Smooth muscle cell (in vitro differentiated cells): Measurements from ENCODE around the gene TTC14. TPM values are rescaled to one million over a fixed set of nuclear protein-coding genes. Genes with fewer than 3 reads are reported as not detected.

Source experiments
- DNase-seq: peaks from one replicate; lab custom pipeline; 2025; ENCODE audit not compliant: unreplicated experiment; lab: John Stamatoyannopoulos, UW
- H2AFZ ChIP-seq: fragments of 200-600 bp; sonication (generic); 2 replicates; pipeline ENCODE4 v1.6.0; 2016; ENCODE audit warnings: antibody characterized with exemption, low read depth, mild to moderate bottlenecking
- H3F3A ChIP-seq: fragments of 200-600 bp; sonication (generic); 2 replicates; pipeline ENCODE4 v1.6.0; 2017; ENCODE audit warnings: antibody characterized with exemption, low read depth
- H3K27ac ChIP-seq: fragments of 200-600 bp; sonication (generic); 2 replicates; pipeline ENCODE4 v1.5.1; 2016; ENCODE audit warnings: low read depth, mild to moderate bottlenecking
- H3K27me3 ChIP-seq: fragments of 200-600 bp; sonication (generic); 2 replicates; pipeline ENCODE4 v1.6.1; 2016; ENCODE audit warnings: low read depth, mild to moderate bottlenecking
- H3K36me3 ChIP-seq: fragments of 200-600 bp; sonication (generic); 2 replicates; pipeline ENCODE4 v1.5.1; 2016; ENCODE audit warnings: low read depth
- H3K4me1 ChIP-seq: fragments of 200-600 bp; sonication (generic); 2 replicates; pipeline ENCODE4 v1.5.1; 2016; ENCODE audit warnings: low read depth
- H3K4me2 ChIP-seq: fragments of 200-600 bp; sonication (generic); 2 replicates; pipeline ENCODE4 v1.6.0; 2016; ENCODE audit warnings: mild to moderate bottlenecking
- H3K4me3 ChIP-seq: fragments of 200-600 bp; sonication (generic); 2 replicates; pipeline ENCODE4 v1.5.1; 2016; ENCODE audit warnings: mild to moderate bottlenecking
- H3K79me2 ChIP-seq: fragments of 200-600 bp; sonication (generic); 2 replicates; pipeline ENCODE4 v1.6.0; 2016; ENCODE audit warnings: low read depth, mild to moderate bottlenecking
- H3K9ac ChIP-seq: fragments of 200-600 bp; sonication (generic); 2 replicates; pipeline ENCODE4 v1.6.0; 2016; ENCODE audit warnings: low read depth
- H3K9me3 ChIP-seq: fragments of 200-600 bp; sonication (generic); replicated peaks from 2 replicates; pipeline ENCODE4 v1.5.1; 2016; ENCODE audit warnings: low read depth
- H4K20me1 ChIP-seq: fragments of 200-600 bp; sonication (generic); 2 replicates; pipeline ENCODE4 v1.6.0; 2016; ENCODE audit warnings: low read depth
- WGBS: methylation state at CpG from one replicate; pipeline ENCODE4 v1.1.7; 2016; ENCODE audit warnings: low lambda C conversion rate; 5-methylcytosine and 5-hydroxymethylcytosine counted together
- polyA plus RNA-seq: library from polyadenylated mRNA; unstranded; fragments of >200 nt; fragmentation: Nextera tagmentation; extraction: Ambion mirVana; gene quantifications from 2 replicates; pipeline ENCODE4 v1.2.1, GENCODE V29; 2016
- total RNA-seq: library from RNA; depleted of rRNA; stranded (reverse); fragments of >200 nt; gene quantifications from 2 replicates; pipeline ENCODE4 v1.2.3, GENCODE V29; 2014
- TF ChIP-seq, protein P1 (sequence below): fragments of 200-600 bp; sonication (generic); IDR thresholded peaks from 2 replicates; pipeline ENCODE4 v1.5.1; 2017; ENCODE audit warnings: borderline replicate concordance, mild to moderate bottlenecking, antibody characterized with exemption; ENCODE audit not compliant: insufficient read depth, poor library complexity, severe bottlenecking

Gene TTC14
- total and polyA plus RNA-seq, 2 experiments from 2014 or later: 6.2 to 53.1 TPM

DNA sequence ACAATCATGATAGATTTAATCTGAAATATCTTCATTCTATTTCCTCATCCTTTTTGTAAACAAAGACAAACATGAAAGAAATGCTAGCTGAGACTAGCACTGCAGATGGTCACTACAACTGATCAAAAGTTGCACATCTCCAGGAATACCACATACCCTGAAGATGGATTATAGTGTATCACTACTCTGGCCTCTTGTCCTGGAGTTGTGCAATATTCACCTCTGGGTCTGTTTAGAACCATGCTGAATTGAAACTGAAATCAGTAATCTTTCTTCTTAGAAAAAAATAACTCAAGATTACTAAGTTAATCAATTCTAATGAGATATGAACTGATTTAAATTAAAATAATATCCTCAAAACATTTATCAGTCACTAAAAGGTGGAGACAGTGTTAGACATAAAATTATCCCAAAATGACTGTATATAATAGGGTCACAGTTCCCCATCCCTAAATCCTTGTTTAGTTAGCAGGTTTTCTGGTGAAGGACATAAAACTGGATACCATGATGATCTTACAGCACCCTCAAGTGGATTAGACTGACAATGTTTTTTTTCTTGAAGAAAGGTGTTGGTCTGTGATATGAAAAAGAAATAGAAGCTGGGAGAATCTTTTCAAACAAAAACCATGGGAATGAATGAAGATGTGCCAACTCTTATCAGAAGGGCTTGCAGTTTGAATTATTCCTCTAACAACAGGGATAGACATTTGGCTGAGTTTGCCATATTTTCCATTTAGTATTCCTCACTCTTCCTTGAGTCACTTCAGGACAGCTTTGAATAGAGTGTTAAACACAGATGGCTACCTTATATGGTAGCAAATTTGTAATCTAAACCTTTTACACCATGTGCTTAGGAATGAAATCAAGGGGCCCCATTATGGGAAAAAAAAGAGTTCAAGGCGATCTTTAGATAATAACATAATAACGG, 7.1 kb upstream of the TTC14 start:
- TF ChIP-seq, protein P1, sequence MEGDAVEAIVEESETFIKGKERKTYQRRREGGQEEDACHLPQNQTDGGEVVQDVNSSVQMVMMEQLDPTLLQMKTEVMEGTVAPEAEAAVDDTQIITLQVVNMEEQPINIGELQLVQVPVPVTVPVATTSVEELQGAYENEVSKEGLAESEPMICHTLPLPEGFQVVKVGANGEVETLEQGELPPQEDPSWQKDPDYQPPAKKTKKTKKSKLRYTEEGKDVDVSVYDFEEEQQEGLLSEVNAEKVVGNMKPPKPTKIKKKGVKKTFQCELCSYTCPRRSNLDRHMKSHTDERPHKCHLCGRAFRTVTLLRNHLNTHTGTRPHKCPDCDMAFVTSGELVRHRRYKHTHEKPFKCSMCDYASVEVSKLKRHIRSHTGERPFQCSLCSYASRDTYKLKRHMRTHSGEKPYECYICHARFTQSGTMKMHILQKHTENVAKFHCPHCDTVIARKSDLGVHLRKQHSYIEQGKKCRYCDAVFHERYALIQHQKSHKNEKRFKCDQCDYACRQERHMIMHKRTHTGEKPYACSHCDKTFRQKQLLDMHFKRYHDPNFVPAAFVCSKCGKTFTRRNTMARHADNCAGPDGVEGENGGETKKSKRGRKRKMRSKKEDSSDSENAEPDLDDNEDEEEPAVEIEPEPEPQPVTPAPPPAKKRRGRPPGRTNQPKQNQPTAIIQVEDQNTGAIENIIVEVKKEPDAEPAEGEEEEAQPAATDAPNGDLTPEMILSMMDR: peak; percentile 55
- Histone ChIP-seq H3K4me2 (no peak overlapping the region), H3K9ac (no peak overlapping the region), H3F3A (no peaks in the 10 kb centered on the region), H2AFZ (no peak overlapping the region), H3K4me3 (no peak overlapping the region), H3K36me3 (no peaks in the 10 kb centered on the region), H4K20me1 (no peaks in the 10 kb centered on the region), H3K79me2 (no peaks in the 10 kb centered on the region), H3K4me1 (no peaks in the 10 kb centered on the region), H3K9me3 (no peaks in the 10 kb centered on the region), H3K27ac (no peak overlapping the region), H3K27me3 (peaks cover 34% of the 10 kb centered on the region)
- 54% methylated on average over 2 of the region's 2 CpGs for WGBS
- no peak for DNase-seq

DNA sequence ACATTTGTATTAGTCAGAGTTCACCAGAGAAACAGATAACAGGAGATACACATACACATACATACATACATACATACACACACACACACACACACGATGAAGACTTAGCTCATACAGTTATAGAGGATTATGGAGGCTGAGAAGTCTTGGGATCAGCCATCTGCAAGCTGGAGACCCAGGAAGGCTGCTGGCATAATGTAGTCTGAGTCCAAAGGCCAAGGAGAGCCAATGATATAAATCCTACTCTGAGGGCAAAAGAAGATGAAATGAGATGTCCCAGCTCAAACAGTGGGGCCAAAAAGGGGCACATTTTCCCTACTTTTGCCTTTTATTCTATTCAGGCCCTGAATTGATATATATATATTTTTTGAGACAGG, 6.4 kb upstream of the TTC14 start:
- H3K36me3 ChIP-seq: no peaks in the 10 kb centered on the region
- no peak overlapping the region for H3K27ac ChIP-seq
- TF ChIP-seq, protein P1: no peak
- no peaks in the 10 kb centered on the region for H4K20me1 ChIP-seq
- no peak overlapping the region for H3K4me3 ChIP-seq
- H3K9ac ChIP-seq: no peak overlapping the region
- H3K9me3 ChIP-seq: no peaks in the 10 kb centered on the region
- no peaks in the 10 kb centered on the region for H3F3A ChIP-seq
- H3K27me3 ChIP-seq: peaks cover 40% of the 10 kb centered on the region
- WGBS: 40% methylated on average over 1 of the region's 1 CpG
- no peak for DNase-seq
- no peak overlapping the region for H3K4me2 ChIP-seq
- H3K4me1 ChIP-seq: no peaks in the 10 kb centered on the region
- no peak overlapping the region for H2AFZ ChIP-seq
- H3K79me2 ChIP-seq: no peaks in the 10 kb centered on the region

DNA sequence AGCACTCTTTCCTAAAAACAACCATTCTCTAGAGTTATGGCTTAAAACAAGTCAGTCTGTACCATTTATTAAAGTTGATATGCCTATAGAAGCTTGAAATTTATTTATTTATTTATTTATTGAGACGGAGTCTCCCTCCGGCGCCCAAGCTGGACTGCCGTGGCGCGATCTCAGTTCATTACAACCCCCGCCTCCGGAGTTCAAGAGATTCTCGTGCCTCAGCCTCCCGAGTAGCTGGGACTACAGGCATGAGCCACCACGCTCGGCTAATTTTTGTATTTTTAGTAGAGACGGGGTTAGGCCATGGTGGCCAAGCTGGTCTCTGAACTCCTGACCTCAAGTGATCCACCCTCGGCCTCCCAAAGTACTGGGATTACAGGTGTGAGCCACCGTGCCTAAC, 1.5 kb upstream of the TTC14 start:
- no peak overlapping the region for H3K4me3 ChIP-seq
- H3F3A ChIP-seq: no peaks in the 10 kb centered on the region
- H3K27ac ChIP-seq: no peak overlapping the region
- WGBS: 96% methylated on average over 15 of the region's 15 CpGs
- peaks cover 11% of the 10 kb centered on the region for H3K4me1 ChIP-seq
- H2AFZ ChIP-seq: no peak overlapping the region
- no peaks in the 10 kb centered on the region for H3K36me3 ChIP-seq
- peaks cover 14% of the 10 kb centered on the region for H4K20me1 ChIP-seq
- DNase-seq: no peak
- TF ChIP-seq, protein P1: no peak
- H3K9me3 ChIP-seq: no peaks in the 10 kb centered on the region
- H3K4me2 ChIP-seq: no peak overlapping the region
- peaks cover 44% of the 10 kb centered on the region for H3K27me3 ChIP-seq
- no peak overlapping the region for H3K9ac ChIP-seq
- peaks cover 20% of the 10 kb centered on the region for H3K79me2 ChIP-seq
